Transverse colon (tissue), 3 donors: ENCODE data around the gene SNRPD1.

ENCODE experiments used
- CTCF ChIP-seq, 5 experiments: fragments of 200-600 bp in 3 of 5; fragments of 450-650 bp in 2 of 5; sonication (generic) in 3 of 5; IDR thresholded peaks; 1 replicate in 2 of 5; 2 replicates in 3 of 5; pipeline ENCODE4 v1.5.1; 2016 to 2017; ENCODE audit warnings: antibody characterized with exemption in 5 of 5, inconsistent platforms in 3 of 5, mild to moderate bottlenecking in 2 of 5, moderate library complexity in 1 of 5
- POLR2A ChIP-seq: fragments of 450-650 bp; IDR thresholded peaks from one replicate; pipeline ENCODE4 v1.6.1; 2016; ENCODE audit warnings: antibody characterized with exemption, mild to moderate bottlenecking, moderate library complexity

- TF ChIP-seq CTCF (IDR thresholded peaks at IDR 0.05) = no peak
- no peak for TF ChIP-seq POLR2A
Measured at GRCh38 chr18:21636769-21637168, 24.7 kb downstream of the SNRPD1 start.
